MM.1S (cell line): Measurements from ENCODE around the gene RBFOX2.
"Not testable (repeated sequence)": the region's sequence is repeated elsewhere in the genome, so short reads cannot be mapped to it uniquely, and the experiment has no call there.

Experiments used
- DNase-seq: peaks from one replicate; pipeline ENCODE4 v3.0.0-alpha.2; 2015
- H2AFZ ChIP-seq: fragments of 300-600 bp; sonication (generic); 2 replicates; pipeline ENCODE4 v1.6.0; 2016; ENCODE audit warnings: antibody characterized with exemption, low read length
- H3F3A ChIP-seq: fragments of 300-600 bp; sonication (generic); 2 replicates; pipeline ENCODE4 v1.6.1; 2016; ENCODE audit warnings: mild to moderate bottlenecking, antibody characterized with exemption, low read length, moderate library complexity, mixed read lengths; ENCODE audit not compliant: insufficient read depth
- H3K27ac ChIP-seq: fragments of 300-600 bp; sonication (generic); 2 replicates; pipeline ENCODE4 v1.5.1; 2016; ENCODE audit warnings: mild to moderate bottlenecking, low read length
- H3K27me3 ChIP-seq: fragments of 300-600 bp; sonication (generic); replicated peaks from 2 replicates; pipeline ENCODE4 v1.6.0; 2016; ENCODE audit warnings: low read length; ENCODE audit not compliant: insufficient read depth
- H3K36me3 ChIP-seq: fragments of 300-600 bp; sonication (generic); replicated peaks from 2 replicates; pipeline ENCODE4 v1.6.1; 2016; ENCODE audit warnings: mild to moderate bottlenecking, low read length, mixed read lengths; ENCODE audit not compliant: insufficient read depth
- H3K4me1 ChIP-seq: fragments of 300-600 bp; sonication (generic); 2 replicates; pipeline ENCODE4 v1.6.1; 2016; ENCODE audit warnings: low read length, mixed read lengths
- H3K4me2 ChIP-seq: fragments of 300-600 bp; sonication (generic); 2 replicates; pipeline ENCODE4 v1.6.0; 2016; ENCODE audit warnings: low read depth, low read length
- H3K4me3 ChIP-seq: fragments of 300-600 bp; sonication (generic); 2 replicates; pipeline ENCODE4 v1.5.1; 2016; ENCODE audit warnings: low read length, mixed read lengths
- H3K79me2 ChIP-seq: fragments of 300-600 bp; sonication (generic); 2 replicates; pipeline ENCODE4 v1.6.1; 2016; ENCODE audit warnings: mixed run types, low read length, mixed read lengths
- H3K9ac ChIP-seq: fragments of 300-600 bp; sonication (generic); 2 replicates; pipeline ENCODE4 v1.6.1; 2016; ENCODE audit warnings: low read length, mixed read lengths
- H3K9me2 ChIP-seq: fragments of 300-600 bp; sonication (generic); replicated peaks from 2 replicates; pipeline ENCODE4 v1.6.1; 2016; ENCODE audit warnings: mild to moderate bottlenecking, low read length, mixed read lengths; ENCODE audit not compliant: insufficient read depth
- H3K9me3 ChIP-seq: fragments of 300-600 bp; sonication (generic); replicated peaks from 2 replicates; pipeline ENCODE4 v1.6.1; 2016; ENCODE audit warnings: mild to moderate bottlenecking, low read length, mixed read lengths; ENCODE audit not compliant: insufficient read depth
- H4K20me1 ChIP-seq: fragments of 300-600 bp; sonication (generic); 2 replicates; pipeline ENCODE4 v1.6.1; 2016; ENCODE audit warnings: mild to moderate bottlenecking, low read length, moderate library complexity, mixed read lengths; ENCODE audit not compliant: insufficient read depth
- CTCF ChIP-seq: fragments of 300-600 bp; sonication (generic); IDR thresholded peaks from 2 replicates; pipeline ENCODE4 v1.5.1; 2016; ENCODE audit warnings: antibody characterized with exemption, low read length, mixed read lengths
- EZH2 ChIP-seq: fragments of 300-600 bp; sonication (generic); optimal IDR thresholded peaks from 2 replicates; pipeline ENCODE3; 2017; ENCODE audit warnings: low read depth, mild to moderate bottlenecking, antibody characterized with exemption, low read length, mixed read lengths
- EZH2phosphoT487 ChIP-seq: fragments of 300-600 bp; sonication (generic); IDR thresholded peaks from 2 replicates; pipeline ENCODE4 v1.6.1; 2018; ENCODE audit warnings: antibody characterized with exemption, low read length

The RBFOX2 gene

GRCh38 chr22:35703861-35704584 lies 324.6 kb downstream of the RBFOX2 start:
- Histone ChIP-seq H3K9me3 (no peaks in the 10 kb centered on the region), H3K79me2 (no peaks in the 10 kb centered on the region), H3K4me3 (no peak overlapping the region), H3K27me3 (no peaks in the 10 kb centered on the region), H3K9ac (no peak overlapping the region), H2AFZ (no peak overlapping the region), H3F3A (no peaks in the 10 kb centered on the region), H3K4me1 (no peaks in the 10 kb centered on the region), H3K36me3 (no peaks in the 10 kb centered on the region), H3K9me2 (no peaks in the 10 kb centered on the region), H4K20me1 (no peaks in the 10 kb centered on the region), H3K4me2 (no peak overlapping the region), H3K27ac (no peak overlapping the region)
- TF ChIP-seq CTCF (no peak), EZH2 (no peak), EZH2phosphoT487 (no peak)
- DNase-seq, result no peak

- not testable (repeated sequence) for H3K9me3 ChIP-seq, H4K20me1 ChIP-seq, H3K9me2 ChIP-seq, H3K27me3 ChIP-seq, H3K27ac ChIP-seq, H3F3A ChIP-seq, H3K4me3 ChIP-seq, DNase-seq, H3K36me3 ChIP-seq, H3K4me2 ChIP-seq, H3K79me2 ChIP-seq, H3K9ac ChIP-seq, H3K4me1 ChIP-seq, H2AFZ ChIP-seq
Measured at GRCh38 chr22:35699852-35700251, 328.8 kb downstream of the RBFOX2 start.

- no peak for DNase-seq
- Histone ChIP-seq H4K20me1 (no peaks in the 10 kb centered on the region), H3K9ac (no peak overlapping the region), H3K9me3 (no peaks in the 10 kb centered on the region), H3K27me3 (no peaks in the 10 kb centered on the region), H3K36me3 (no peaks in the 10 kb centered on the region), H3K4me2 (no peak overlapping the region), H3K27ac (no peak overlapping the region), H3K4me1 (no peaks in the 10 kb centered on the region), H3K4me3 (no peak overlapping the region), H3K79me2 (no peaks in the 10 kb centered on the region), H3K9me2 (no peaks in the 10 kb centered on the region), H2AFZ (no peak overlapping the region), H3F3A (no peaks in the 10 kb centered on the region)
- TF ChIP-seq EZH2phosphoT487, result no peak
- no peak for TF ChIP-seq EZH2
- TF ChIP-seq CTCF, result no peak
Measured at GRCh38 chr22:35697142-35697541, 331.5 kb downstream of the RBFOX2 start.

- no peaks in the 10 kb centered on the region for H3K4me1 ChIP-seq
Measured at GRCh38 chr22:35695202-35695601, 333.4 kb downstream of the RBFOX2 start.

More at GRCh38 chr22:35695202-35695601, 333.4 kb downstream of the RBFOX2 start:
- H3K27me3 ChIP-seq, result no peaks in the 10 kb centered on the region
- no peaks in the 10 kb centered on the region for H3K79me2 ChIP-seq
- no peaks in the 10 kb centered on the region for H3K36me3 ChIP-seq
- no peak overlapping the region for H3K27ac ChIP-seq
- no peaks in the 10 kb centered on the region for H3K9me3 ChIP-seq
- no peaks in the 10 kb centered on the region for H3K9me2 ChIP-seq
- no peak for TF ChIP-seq EZH2phosphoT487
- TF ChIP-seq EZH2, result no peak
- no peak for TF ChIP-seq CTCF
- DNase-seq, result no peak
- H3K9ac ChIP-seq, result no peak overlapping the region
- H2AFZ ChIP-seq, result no peak overlapping the region
- H4K20me1 ChIP-seq, result no peaks in the 10 kb centered on the region
- H3K4me3 ChIP-seq, result no peak overlapping the region
- H3K4me2 ChIP-seq, result no peak overlapping the region
- H3F3A ChIP-seq, result no peaks in the 10 kb centered on the region
